GM21381 (cell line): ENCODE results near the gene MAGEA2.
"Not testable (repeated sequence)": the region's sequence is repeated elsewhere in the genome, so short reads cannot be mapped to it uniquely, and the experiment has no call there.

Source experiments
- ATAC-seq: cut with Tn5 transposase; IDR thresholded peaks from one replicate; pipeline ENCODE4 v1.9.1; 2021; ENCODE audit warnings: mild to moderate bottlenecking, moderate library complexity; ENCODE audit not compliant: unreplicated experiment

The MAGEA2 gene, protein sequence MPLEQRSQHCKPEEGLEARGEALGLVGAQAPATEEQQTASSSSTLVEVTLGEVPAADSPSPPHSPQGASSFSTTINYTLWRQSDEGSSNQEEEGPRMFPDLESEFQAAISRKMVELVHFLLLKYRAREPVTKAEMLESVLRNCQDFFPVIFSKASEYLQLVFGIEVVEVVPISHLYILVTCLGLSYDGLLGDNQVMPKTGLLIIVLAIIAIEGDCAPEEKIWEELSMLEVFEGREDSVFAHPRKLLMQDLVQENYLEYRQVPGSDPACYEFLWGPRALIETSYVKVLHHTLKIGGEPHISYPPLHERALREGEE

DNA sequence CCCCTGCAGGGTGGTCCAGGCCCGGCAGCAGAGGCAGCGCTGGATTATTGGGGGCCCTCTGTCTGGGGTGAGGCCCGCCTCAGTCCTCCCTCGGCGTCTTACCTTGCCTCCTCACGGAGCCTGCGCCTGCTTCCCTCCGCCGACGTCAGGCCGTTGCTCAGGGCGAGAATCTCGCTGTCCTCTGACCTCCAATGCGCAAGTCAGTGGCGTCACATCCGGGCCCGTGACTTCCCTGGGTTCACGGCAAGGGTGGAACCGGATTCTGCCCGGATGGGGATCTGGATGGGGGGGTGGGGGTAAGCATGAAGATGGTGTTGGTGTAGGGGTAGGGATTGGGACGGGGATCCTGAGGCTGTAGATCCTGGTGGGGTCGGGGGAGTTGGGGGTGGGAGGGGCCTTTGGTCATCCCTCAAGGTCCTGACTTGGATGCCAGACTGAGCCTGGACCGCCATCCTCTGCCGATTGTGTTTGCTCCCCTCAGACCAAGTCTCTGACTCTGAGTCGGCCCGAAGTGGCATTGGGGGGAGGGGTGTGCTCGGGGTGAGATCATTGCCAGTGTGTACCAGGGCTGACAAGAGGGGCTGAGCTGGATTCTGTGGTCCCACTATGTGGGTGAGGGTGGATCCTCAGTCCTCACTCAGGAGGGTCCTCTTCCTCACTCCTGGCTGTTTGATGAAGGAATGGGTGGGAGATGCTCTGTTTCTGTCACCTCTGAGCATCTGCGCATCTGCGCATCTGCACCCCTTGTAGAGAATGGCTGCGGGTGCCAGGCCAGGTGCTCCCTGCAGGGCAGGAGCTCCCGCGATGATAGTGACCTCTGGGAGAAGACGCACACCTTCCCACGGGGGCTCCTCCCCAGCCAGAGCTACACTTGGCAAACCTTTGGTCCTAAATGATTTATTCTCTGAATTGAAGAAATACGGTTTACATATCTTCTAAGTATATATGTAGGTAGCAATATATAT is at the start of gene MAGEA2:
TSS of gene MAGEA2 (minus strand) at position 157 of the 965 bp plus-strand sequence. CDS start 2,479 bp downstream, outside the sequence.
- ATAC-seq = not testable (repeated sequence)

DNA sequence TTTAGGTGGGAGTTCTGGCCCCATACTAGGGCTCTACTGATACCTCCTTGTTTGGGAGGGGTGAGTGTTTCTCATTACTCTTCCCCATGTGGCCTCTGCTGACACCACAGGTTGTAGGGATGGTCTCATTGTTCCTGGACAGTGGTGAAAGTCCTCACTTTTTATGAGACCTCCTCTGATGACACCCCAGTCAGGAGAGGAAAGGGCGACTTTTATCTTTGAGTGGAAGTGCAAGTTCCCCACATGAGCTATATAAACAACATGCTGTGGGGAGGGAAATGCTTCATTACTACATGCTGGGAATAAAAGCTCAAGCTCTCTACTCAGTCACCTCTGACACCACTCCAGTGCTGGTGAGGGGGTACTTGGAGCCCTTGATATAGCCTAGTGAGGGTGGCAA is 45.3 kb upstream of the MAGEA2 start:
- no peak for ATAC-seq

DNA sequence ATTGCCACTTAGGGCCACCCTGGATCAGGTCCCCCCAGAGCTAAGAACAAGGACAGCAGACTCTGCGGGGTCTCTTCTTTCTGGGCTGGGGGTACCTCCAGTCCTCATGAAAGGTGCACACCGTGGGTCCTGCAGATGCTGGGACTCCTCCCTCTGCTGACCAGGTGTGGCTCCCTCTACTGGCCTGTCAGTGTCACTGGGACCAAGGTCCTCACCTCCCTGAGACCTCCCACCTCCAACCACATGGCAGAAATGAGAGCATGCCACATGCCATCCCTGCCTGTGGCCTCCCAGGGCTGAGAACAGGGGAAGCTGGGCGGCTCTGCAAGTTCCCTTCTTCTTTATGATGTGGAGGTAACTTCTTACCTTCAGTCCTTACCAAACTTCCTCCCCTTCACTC is 33.4 kb upstream of the MAGEA2 start:
- ATAC-seq = not testable (repeated sequence)

DNA sequence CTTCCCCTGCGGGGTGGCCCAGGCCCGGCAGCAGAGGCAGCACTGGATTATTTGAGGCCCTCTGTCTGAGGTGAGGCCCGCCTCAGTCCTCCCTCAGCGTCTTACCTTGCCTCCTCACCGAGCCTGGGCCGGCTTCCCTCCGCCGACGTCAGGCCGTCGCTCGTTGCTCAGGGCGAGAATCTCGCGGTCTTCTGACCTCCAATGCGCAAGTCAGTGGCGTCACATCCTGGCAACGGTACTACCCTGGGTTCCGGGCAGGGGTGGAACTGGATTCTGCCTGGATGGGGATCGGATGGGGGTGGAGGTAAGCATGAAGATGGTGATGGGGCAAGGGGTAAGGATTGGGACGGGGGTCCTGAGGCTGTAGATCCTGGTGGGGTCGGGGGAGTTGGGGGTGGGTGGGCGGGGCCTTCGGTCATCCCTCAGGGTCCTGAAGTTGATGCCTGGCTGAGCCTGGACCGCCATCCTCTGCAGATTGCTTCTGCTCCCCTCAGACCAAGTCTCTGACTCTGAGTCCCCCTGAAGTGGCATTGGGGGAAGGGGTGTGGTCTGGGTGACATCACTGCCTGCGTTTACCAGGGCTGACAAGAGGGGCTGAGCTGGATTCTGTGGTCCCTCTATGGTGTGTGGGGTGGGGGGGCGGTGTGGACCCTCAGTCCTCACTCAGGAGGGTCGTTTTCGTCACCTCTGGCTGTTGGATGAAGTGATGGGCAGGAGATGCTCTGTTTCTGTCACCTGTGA is 16.1 kb upstream of the MAGEA2 start, which contains the start of gene MAGEA6:
TSS of gene MAGEA6 (minus strand) at position 141 of the 741 bp plus-strand sequence. CDS start 2,039 bp downstream, outside the sequence.
- ATAC-seq = not testable (repeated sequence)

DNA sequence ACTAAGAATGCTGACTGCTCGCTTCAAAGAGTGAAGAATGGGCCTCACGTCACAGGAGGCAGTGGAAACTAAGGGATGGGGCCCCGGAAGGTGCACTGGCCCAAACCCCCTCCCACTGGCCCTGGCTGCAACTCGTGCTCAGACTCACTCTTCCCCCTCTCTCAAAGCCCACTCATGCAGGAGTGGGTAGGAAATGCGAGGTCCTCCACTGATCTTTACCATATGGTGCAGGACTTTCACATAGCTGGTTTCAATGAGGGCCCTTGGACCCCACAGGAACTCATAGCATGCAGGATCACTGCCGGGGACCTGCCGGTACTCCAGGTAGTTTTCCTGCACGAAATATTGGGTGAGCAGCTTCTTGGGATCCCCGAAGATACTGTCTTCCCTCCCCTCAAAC is 12.9 kb upstream of the MAGEA2 start:
- ATAC-seq = not testable (repeated sequence)

DNA sequence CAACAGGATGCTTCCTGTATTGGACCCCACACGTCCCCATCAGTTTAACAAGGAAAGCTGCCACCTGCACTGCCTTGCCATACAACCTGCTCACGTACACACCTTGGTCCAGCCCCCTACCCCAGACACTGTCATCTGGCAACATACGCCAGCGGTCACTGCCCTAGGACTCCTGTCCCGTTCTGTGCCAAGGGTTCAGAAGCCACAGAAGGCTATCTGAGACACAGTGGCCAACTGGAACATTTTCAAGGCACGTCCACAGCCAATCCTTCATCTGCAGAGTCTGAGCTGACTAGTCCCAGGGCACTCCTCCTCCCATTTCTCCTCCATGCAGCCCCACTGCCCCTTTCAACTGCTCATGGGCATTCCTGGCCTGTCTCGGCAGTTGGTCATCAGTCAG is 7.9 kb upstream of the MAGEA2 start:
- ATAC-seq = not testable (repeated sequence)

DNA sequence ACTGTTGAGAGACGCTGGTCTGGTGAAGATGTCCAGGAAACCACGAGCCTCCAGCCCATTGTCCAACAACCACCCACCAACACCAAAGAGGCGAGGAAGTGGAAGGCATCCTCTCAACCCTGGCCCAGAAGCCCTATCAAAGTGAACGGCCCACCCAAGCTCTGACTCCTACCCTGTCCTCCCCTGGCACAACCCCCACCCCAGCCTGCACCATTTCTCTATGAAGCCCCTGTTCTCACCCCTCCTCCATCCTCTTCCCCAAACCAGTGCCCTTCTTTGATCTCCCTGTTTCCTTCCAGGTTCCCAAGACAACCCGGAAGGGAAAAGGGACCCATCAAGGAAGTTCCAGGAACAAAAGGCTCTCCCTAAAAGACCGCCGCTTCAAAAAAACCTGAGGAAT is 5.9 kb upstream of the MAGEA2 start:
- ATAC-seq = not testable (repeated sequence)

DNA sequence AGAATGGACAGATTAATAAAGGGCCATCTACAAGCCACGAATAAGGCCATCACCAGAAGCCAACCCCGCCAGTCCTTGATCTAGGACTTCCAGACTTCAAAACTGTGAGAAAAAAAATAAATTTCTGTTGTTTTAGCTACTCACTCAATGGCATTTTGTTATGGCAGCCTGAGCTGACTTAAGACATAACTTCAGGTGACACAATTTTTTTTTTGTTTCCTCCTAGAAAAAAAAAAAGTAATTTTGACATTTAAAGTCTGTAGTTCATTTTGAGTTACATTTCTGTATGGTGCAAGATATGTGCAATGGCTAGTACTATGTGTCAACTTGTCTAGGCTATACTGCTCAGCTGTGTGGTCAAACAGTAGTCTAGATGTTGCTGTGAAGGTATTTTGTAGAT is 5.3 kb upstream of the MAGEA2 start, which contains the start of gene CSAG3:
TSS of gene CSAG3 (plus strand) at position 301 of the 400 bp plus-strand sequence.
- not testable (repeated sequence) for ATAC-seq

DNA sequence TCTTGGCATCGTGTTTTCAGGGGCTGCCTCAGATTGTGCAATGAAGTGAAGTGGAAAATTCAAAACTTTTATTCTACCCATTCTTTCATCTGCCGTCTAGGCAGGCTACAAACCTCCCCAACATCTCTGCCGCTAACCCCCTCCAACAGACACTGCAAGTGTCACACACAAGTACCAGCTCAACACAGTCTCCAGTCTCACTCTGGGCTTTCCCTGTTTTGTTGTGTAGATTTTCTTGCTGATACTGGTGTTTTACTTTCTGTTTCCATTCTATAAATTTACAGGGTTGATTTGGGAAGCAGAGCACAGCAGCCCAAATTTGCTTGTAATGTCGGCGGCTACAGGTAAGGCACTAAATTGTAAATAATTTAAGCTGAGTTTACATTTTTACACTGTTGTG is 1.2 kb upstream of the MAGEA2 start:
- not testable (repeated sequence) for ATAC-seq

DNA sequence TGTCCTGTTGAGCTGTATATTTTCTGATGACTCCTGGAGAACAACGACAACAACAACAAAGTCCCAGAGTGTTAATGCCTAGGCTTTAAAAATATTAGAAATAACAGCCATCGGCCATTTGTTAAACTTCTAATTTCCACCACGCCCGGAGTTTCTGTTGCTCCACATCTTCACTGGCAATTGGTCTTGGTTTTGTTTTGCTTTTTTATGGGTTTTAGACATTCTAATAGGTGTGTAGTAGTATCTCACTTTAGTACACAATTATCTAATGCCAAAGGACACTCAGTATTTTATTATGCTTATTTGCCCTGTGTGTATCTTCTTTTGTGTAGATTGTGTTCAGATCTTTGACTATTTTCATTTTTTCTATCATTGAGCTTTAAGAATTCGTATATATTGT is 15.1 kb downstream of the MAGEA2 start:
- no peak for ATAC-seq

DNA sequence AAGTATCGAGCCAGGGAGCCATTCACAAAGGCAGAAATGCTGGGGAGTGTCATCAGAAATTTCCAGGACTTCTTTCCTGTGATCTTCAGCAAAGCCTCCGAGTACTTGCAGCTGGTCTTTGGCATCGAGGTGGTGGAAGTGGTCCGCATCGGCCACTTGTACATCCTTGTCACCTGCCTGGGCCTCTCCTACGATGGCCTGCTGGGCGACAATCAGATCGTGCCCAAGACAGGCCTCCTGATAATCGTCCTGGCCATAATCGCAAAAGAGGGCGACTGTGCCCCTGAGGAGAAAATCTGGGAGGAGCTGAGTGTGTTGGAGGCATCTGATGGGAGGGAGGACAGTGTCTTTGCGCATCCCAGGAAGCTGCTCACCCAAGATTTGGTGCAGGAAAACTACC is 17.1 kb downstream of the MAGEA2 start:
- ATAC-seq = not testable (repeated sequence)

DNA sequence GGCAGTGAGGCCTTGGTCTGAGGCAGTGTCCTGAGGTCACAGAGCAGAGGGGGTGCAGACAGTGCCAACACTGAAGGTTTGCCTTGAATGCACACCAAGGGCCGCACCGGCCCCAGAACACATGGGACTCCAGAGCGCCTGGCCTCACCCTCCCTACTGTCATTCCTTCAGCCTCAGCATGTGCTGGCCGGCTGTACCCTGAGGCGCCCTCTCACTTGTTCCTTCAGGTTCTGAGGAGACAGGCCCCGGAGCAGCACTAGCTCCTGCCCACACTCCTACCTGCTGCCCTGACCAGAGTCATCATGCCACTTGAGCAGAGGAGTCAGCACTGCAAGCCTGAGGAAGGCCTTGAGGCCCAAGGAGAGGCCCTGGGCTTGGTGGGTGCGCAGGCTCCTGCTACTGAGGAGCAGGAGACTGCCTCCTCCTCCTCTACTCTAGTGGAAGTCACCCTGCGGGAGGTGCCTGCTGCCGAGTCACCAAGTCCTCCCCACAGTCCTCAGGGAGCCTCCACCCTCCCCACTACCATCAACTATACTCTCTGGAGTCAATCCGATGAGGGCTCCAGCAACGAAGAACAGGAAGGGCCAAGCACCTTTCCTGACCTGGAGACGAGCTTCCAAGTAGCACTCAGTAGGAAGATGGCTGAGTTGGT is 17.7 kb downstream of the MAGEA2 start:
- no peak for ATAC-seq

DNA sequence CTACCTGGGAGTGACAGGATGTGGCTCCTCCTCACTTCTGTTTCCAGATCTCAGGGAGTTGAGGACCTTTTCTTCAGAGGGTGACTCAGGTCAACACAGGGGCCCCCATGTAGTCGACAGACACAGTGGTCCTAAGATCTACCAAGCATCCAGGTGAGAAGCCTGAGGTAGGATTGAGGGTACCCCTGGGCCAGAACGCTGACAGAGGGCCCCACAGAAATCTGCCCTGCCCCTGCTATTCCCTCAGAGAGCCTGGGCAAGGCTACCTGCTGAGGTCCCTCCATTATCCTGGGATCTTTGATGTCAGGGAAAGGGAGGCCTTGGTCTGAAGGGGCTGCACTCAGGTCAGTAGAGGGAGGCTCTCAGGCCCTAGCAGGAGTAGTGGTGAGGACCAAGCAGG is 18.5 kb downstream of the MAGEA2 start:
- ATAC-seq = no peak

DNA sequence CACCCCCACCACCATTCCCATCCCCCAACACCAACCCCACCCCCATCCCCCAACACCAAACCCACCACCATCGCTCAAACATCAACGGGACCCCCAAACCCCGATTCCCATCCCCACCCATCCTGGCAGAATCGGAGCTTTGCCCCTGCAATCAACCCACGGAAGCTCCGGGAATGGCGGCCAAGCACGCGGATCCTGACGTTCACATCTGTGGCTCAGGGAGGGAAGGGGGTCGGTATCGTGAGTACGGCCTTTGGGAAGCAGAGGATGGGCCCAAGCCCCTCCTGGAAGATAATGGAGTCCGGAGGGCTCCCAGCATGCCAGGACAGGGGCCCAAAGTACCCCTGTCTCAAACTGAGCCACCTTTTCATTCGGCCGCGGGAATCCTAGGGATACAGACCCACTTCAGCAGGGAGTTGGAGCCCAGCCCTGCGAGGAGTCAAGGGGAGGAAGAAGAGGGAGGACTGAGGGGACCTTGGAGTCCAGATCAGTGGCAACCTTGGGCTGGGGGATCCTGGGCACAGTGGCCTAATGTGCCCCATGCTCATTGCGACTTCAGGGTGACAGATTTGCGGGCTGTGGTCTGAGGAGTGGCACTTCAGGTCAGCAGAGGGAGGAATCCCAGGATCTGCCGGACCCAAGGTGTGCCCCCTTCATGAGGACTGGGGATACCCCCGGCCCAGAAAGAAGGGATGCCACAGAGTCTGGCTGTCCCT is 19.3 kb downstream of the MAGEA2 start:
- ATAC-seq = not testable (repeated sequence)

DNA sequence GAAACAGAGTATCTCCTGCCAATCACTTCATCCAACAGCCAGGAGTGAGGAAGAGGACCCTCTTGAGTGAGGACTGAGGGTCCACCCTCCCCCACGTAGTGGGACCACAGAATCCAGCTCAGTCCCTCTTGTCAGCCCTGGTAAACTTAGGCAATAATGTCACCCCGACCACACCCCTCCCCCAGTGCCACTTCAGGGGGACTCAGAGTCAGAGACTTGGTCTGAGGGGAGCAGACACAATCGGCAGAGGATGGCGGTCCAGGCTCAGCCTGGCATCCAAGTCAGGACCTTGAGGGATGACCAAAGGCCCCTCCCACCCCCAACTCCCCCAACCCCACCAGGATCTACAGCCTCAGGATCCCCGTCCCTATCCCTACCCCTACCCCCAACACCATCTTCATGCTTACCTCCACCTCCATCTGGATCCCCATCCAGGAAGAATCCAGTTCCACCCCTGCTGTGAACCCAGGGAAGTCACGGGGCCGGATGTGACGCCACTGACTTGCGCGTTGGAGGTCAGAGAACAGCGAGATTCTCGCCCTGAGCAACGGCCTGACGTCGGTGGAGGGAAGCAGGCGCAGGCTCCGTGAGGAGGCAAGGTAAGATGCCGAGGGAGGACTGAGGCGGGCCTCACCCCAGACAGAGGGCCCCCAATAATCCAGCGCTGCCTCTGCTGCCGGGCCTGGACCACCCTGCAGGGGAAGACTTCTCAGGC is 20.2 kb downstream of the MAGEA2 start, which contains the start of the genes CSAG1 and MAGEA12:
TSS of gene CSAG1 (minus strand) at position 461 of the 715 bp plus-strand sequence. CDS start 1,261 bp downstream, outside the sequence.
TSS of gene MAGEA12 (plus strand) at position 497 of the 715 bp plus-strand sequence. CDS start 2,405 bp downstream, outside the sequence.
- ATAC-seq = no peak

DNA sequence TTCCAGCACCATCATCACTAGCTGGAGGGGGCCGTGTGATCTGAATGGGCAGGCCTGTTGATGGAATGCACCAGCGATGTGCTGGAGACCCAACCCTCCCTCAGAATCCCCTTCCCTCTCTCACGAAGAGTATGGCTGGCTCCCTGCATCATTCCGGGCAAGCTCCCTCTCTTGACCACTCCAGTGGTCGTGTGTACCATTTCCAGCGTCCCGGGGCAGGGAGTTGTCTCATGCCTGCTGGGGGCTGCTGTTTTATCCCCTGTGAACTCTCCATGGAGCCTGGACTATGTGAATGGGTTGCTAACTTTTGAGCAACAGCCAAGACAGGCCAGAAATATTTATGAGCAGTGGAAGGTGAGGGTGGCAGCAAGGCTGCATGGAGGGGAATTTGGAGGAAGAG is 28.2 kb downstream of the MAGEA2 start:
- ATAC-seq = no peak

DNA sequence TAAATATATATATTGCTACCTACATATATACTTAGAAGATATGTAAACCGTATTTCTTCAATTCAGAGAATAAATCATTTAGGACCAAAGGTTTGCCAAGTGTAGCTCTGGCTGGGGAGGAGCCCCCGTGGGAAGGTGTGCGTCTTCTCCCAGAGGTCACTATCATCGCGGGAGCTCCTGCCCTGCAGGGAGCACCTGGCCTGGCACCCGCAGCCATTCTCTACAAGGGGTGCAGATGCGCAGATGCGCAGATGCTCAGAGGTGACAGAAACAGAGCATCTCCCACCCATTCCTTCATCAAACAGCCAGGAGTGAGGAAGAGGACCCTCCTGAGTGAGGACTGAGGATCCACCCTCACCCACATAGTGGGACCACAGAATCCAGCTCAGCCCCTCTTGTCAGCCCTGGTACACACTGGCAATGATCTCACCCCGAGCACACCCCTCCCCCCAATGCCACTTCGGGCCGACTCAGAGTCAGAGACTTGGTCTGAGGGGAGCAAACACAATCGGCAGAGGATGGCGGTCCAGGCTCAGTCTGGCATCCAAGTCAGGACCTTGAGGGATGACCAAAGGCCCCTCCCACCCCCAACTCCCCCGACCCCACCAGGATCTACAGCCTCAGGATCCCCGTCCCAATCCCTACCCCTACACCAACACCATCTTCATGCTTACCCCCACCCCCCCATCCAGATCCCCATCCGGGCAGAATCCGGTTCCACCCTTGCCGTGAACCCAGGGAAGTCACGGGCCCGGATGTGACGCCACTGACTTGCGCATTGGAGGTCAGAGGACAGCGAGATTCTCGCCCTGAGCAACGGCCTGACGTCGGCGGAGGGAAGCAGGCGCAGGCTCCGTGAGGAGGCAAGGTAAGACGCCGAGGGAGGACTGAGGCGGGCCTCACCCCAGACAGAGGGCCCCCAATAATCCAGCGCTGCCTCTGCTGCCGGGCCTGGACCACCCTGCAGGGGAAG is 39.5 kb downstream of the MAGEA2 start, which contains the start of gene MAGEA2B:
TSS of gene MAGEA2B (plus strand) at position 814 of the 973 bp plus-strand sequence. CDS start 2,479 bp downstream, outside the sequence.
- ATAC-seq = not testable (repeated sequence)
